ENCODE results near the gene GSPT1.

The GSPT1 gene

DNA sequence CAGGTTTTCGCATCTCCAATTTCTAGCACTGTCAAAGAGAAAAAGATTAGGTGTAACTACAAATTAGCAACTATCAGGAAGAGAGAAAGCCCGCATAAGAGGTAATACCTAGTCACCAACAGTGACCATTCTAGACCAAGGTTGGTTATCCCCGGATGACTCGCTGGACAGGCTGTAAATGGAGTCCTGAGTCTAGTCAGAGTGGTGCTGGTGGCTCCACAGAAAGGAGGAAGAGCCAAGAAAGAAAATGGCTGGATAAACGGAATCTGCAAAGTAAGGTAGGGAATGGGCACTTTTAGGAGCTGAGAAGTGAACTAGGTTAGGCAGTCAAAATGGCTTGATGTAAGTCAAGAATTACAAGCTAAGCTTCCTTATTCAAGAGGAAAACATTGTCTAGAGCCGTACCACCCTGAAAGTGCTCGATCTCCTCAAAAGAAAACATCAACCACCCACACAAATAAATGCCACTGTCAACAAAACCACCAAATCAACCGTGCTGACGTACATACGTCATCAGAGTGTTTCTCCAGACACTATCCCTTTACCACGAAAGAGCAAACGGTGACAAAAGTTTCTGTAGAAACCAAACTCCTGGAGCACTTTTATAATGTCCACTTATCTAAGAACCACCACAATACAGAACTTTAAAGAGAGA, 2.2 kb downstream of the GSPT1 start:
- TF ChIP-seq, protein P1, sequence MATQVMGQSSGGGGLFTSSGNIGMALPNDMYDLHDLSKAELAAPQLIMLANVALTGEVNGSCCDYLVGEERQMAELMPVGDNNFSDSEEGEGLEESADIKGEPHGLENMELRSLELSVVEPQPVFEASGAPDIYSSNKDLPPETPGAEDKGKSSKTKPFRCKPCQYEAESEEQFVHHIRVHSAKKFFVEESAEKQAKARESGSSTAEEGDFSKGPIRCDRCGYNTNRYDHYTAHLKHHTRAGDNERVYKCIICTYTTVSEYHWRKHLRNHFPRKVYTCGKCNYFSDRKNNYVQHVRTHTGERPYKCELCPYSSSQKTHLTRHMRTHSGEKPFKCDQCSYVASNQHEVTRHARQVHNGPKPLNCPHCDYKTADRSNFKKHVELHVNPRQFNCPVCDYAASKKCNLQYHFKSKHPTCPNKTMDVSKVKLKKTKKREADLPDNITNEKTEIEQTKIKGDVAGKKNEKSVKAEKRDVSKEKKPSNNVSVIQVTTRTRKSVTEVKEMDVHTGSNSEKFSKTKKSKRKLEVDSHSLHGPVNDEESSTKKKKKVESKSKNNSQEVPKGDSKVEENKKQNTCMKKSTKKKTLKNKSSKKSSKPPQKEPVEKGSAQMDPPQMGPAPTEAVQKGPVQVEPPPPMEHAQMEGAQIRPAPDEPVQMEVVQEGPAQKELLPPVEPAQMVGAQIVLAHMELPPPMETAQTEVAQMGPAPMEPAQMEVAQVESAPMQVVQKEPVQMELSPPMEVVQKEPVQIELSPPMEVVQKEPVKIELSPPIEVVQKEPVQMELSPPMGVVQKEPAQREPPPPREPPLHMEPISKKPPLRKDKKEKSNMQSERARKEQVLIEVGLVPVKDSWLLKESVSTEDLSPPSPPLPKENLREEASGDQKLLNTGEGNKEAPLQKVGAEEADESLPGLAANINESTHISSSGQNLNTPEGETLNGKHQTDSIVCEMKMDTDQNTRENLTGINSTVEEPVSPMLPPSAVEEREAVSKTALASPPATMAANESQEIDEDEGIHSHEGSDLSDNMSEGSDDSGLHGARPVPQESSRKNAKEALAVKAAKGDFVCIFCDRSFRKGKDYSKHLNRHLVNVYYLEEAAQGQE (IDR thresholded peaks at IDR 0.05; ENCODE audit: insufficient read depth in 1 of 2, low read depth in 2 of 2, low read length in 2 of 2), result no peak
- TF ChIP-seq TAF1 (IDR thresholded peaks at IDR 0.05; ENCODE audit: borderline replicate concordance, insufficient read depth, low read length) (no peak), POLR2AphosphoS5 (IDR thresholded peaks at IDR 0.05; ENCODE audit: low read depth, low read length) (no peak), SIN3A (IDR thresholded peaks at IDR 0.05; ENCODE audit: borderline replicate concordance, insufficient read depth, low read length) (no peak)

DNA sequence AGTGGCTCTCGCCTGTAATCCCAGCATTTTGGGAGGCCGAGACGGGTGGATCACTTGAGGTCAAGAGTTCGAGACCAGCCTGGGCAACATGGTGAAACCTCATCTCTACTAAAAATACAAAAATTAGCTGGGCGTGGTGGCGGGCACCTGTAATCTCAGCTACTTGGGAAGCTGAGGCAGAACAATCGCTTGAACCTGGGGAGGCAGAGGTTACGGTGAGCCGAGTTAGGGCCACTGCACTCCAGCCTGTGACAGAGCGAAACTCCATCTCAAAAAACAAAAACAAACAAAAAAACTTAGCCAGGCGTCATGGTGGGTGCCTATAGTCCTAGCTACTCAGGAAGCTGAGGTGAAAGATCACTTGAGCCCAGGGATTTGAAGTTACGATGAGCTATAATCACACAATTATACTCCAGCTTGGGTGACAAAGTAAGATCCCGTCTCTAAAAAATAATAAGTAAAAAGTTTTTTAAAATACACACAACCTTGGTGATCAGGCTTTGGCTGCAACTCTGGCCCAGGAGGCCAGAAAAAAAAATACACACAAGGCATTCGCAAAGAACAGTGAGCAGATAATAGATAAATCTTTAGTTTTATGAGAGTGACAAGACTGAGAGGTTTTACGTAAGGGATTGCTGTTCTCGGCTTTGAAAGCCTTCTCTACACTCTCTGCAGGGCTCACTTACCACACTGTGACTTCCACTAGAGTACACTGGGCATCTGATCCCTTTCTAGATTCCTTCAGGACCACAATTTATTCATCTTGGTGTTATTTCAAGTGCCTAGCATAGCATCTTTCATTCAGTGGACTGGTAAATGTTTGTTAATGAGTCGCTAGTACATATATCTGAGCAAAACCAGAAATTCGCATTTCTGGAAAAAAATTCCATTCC, 5.9 kb downstream of the GSPT1 start:
- TF ChIP-seq SIN3A (IDR thresholded peaks at IDR 0.05; ENCODE audit: borderline replicate concordance, insufficient read depth, low read length) (no peak), TAF1 (IDR thresholded peaks at IDR 0.05; ENCODE audit: borderline replicate concordance, insufficient read depth, low read length) (no peak), FOXP2 (optimal IDR thresholded peaks at IDR 0.05; ENCODE audit: borderline replicate concordance, extremely low read depth, extremely low read length, insufficient read depth) (no peak), POLR2AphosphoS5 (IDR thresholded peaks at IDR 0.05; ENCODE audit: low read depth, low read length) (no peak)
- TF ChIP-seq, protein P1 (IDR thresholded peaks at IDR 0.05; ENCODE audit: insufficient read depth in 1 of 2, low read depth in 2 of 2, low read length in 2 of 2), result no peak

DNA sequence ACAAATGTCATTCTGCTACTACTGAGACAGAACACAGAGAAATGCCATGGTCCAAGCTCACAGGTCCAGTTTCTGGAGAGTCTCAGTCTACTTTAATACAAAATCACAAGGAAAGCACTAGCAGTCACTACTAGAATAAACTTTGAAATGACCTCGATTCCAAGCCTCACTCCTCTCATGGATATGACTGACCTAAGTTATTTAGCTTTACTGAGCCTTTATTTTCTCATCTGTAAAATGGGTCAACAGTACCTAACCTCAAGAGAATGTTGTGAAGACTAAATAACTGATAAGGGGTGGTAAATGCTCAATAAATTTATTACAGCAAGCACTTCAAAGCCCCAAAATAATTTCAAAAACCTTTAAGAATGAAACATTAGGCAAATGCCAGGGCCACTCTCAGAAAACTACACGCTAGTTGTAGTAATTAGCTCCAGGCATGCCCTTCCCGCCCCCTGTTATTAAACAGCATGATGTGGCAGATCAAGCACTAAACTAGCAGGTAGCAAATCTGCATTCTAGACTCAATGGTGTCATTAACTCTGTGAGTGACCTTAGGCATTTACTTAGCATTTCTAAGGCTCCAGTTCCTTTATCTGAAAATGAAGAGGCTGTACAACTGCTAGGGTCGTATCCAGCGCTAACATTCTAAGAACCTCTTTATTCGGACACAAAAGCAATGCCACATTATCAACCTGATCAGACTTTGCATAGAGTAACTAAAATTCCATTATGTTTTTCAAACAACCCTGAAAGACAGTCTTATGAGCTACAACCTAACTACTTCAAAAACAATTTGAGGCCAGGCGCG, 8.4 kb downstream of the GSPT1 start:
- no peak for TF ChIP-seq FOXP2 (optimal IDR thresholded peaks at IDR 0.05; ENCODE audit: borderline replicate concordance, extremely low read depth, extremely low read length, insufficient read depth)

DNA sequence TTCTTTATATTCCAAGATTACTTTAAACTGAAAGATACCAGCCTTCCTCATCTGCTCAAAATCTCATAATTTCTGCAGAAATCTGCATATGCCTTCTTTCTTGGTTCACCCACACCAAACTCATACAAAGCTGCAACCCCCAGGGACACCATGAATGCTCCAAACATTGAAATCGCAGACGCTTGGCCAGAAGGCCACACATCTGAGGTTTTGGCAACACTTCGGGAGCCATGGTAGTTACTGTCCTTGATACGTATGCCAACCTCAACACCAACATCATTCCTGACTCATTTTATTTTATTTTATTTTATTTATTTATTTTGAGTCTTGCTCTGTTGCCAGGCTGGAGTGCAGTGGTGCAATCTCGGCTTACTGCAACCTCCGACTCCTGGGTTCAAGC, 11.8 kb downstream of the GSPT1 start:
- TF ChIP-seq, protein P1 (IDR thresholded peaks at IDR 0.05; ENCODE audit: insufficient read depth in 1 of 2, low read depth in 2 of 2, low read length in 2 of 2), result no peak
- no peak for TF ChIP-seq POLR2AphosphoS5 (IDR thresholded peaks at IDR 0.05; ENCODE audit: low read depth, low read length)
- no peak for TF ChIP-seq TAF1 (IDR thresholded peaks at IDR 0.05; ENCODE audit: borderline replicate concordance, insufficient read depth, low read length)
- TF ChIP-seq SIN3A (IDR thresholded peaks at IDR 0.05; ENCODE audit: borderline replicate concordance, insufficient read depth, low read length), result no peak
- no peak for TF ChIP-seq FOXP2 (optimal IDR thresholded peaks at IDR 0.05; ENCODE audit: borderline replicate concordance, extremely low read depth, extremely low read length, insufficient read depth)

DNA sequence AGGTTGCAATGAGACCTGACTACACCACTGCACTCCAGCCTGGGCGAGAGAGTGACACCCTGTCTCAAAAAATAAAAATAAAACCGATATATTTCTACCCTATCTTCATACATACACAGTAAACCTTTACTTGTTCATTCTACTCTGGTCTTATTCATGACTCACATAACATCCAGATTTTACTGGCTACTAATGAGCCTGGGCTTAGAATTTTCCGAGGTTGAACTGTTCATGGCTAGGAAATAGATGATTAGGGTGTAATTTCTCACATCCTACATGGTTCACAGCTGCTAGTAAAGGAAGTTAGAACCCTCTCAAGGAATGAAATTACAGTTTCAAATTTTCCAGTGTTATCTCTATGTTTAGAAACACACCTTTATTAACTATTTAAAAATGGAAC, 14.7 kb downstream of the GSPT1 start:
- TF ChIP-seq, protein P1 (IDR thresholded peaks at IDR 0.05; ENCODE audit: insufficient read depth in 1 of 2, low read depth in 2 of 2, low read length in 2 of 2), result no peak
- no peak for TF ChIP-seq SIN3A (IDR thresholded peaks at IDR 0.05; ENCODE audit: borderline replicate concordance, insufficient read depth, low read length)
